ENCODE data around the gene HOXC11. TPM values are rescaled to one million over a fixed set of nuclear protein-coding genes. Genes with fewer than 3 reads are reported as not detected.

Gene HOXC11
- total RNA-seq, 1 donor from 2014 or later: not detected

DNA sequence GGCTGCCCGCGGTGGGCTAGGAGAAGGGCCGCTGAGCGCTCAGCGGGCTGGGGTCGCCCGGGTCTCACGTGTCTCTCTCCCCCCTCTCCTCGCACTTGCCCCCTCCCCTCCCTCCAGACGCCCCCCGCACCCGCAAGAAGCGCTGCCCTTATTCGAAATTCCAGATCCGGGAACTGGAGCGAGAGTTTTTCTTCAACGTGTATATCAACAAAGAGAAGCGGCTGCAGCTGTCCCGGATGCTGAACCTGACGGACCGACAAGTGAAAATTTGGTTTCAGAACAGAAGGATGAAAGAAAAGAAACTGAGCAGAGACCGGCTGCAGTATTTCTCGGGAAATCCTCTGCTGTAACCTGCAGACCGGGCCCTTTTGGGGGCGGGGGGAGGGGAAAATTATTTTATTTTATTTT is 2.1 kb downstream of the HOXC11 start:
- no peaks in the 10 kb centered on the region for H3K79me2 ChIP-seq (ENCODE audit: low read depth)
- H3K36me3 ChIP-seq: no peaks in the 10 kb centered on the region
- H3K36me3 Mint-ChIP-seq: no peaks in the 10 kb centered on the region
- no peak overlapping the region for H3K27ac Mint-ChIP-seq
- no peaks in the 10 kb centered on the region for H3K9me3 ChIP-seq (ENCODE audit: low read depth)
- peaks cover 100% of the 10 kb centered on the region for H3K27me3 ChIP-seq
- H3K4me1 ChIP-seq: no peaks in the 10 kb centered on the region
- H4K20me1 ChIP-seq (ENCODE audit: low read depth): peaks cover 74% of the 10 kb centered on the region
- TF ChIP-seq EZH2phosphoT487 (IDR thresholded peaks at IDR 0.05) (peak; percentile 84), EZH2 (IDR thresholded peaks at IDR 0.05) (peak; percentile 88)
- TF ChIP-seq, protein P1, sequence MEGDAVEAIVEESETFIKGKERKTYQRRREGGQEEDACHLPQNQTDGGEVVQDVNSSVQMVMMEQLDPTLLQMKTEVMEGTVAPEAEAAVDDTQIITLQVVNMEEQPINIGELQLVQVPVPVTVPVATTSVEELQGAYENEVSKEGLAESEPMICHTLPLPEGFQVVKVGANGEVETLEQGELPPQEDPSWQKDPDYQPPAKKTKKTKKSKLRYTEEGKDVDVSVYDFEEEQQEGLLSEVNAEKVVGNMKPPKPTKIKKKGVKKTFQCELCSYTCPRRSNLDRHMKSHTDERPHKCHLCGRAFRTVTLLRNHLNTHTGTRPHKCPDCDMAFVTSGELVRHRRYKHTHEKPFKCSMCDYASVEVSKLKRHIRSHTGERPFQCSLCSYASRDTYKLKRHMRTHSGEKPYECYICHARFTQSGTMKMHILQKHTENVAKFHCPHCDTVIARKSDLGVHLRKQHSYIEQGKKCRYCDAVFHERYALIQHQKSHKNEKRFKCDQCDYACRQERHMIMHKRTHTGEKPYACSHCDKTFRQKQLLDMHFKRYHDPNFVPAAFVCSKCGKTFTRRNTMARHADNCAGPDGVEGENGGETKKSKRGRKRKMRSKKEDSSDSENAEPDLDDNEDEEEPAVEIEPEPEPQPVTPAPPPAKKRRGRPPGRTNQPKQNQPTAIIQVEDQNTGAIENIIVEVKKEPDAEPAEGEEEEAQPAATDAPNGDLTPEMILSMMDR (IDR thresholded peaks at IDR 0.05): no peak
- no peaks in the 10 kb centered on the region for H3F3A ChIP-seq (ENCODE audit: low read depth)
- H3K27me3 Mint-ChIP-seq (ENCODE audit: insufficient read depth, low read depth): peaks cover 92% of the 10 kb centered on the region
- no peak overlapping the region for H3K4me2 ChIP-seq
- DNase-seq (ENCODE audit: low spot score): no peak
- H3K27ac ChIP-seq: no peak overlapping the region
- no peak overlapping the region for H3K9ac ChIP-seq
- no peaks in the 10 kb centered on the region for H3K4me1 Mint-ChIP-seq
- H2AFZ ChIP-seq (replicated peaks): no peak overlapping the region
- H3K4me3 Mint-ChIP-seq: no peak overlapping the region
- H3K9me3 Mint-ChIP-seq: peaks cover 5% of the 10 kb centered on the region
- no peak overlapping the region for H3K4me3 ChIP-seq

DNA sequence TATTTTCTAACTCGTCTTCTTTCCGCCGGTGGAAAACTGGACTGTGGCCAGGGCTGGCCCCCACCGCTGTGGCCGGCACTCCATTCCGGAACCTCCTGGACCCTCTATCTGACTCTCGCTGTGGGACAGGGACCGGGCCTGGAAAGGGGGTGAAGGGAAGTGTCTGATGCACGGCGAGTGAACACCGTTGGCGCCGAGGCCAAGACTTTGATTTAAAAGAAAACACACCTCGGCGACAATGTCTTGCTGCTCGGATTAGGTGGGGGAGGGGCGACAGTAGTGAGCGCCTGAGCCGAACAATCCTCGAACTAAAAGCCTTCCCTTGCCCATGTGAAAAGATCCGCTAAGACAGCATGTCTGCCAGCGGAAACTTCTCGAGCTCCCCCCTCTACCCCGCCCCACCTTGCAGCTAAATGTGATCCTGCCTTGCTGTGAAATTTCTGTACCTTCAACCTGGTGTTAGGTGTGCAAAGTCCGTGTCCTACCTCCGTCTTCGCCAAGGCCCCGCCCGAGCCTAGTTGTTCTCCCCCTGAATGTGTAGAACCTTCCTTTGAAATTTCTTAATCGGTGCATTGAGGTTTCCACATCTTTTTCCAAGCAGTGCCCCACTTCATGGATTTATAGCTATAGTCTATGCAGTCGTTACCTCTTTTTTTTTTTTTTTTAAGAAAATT is 2.7 kb downstream of the HOXC11 start:
- Mint-ChIP-seq H3K4me3 (peak overlapping the region; percentile 72), H3K4me1 (no peaks in the 10 kb centered on the region), H3K27me3 (ENCODE audit: insufficient read depth, low read depth) (peaks cover 92% of the 10 kb centered on the region), H3K9me3 (peaks cover 5% of the 10 kb centered on the region), H3K36me3 (no peaks in the 10 kb centered on the region), H3K27ac (no peak overlapping the region)
- TF ChIP-seq, protein P1 (IDR thresholded peaks at IDR 0.05): no peak
- TF ChIP-seq EZH2phosphoT487 (IDR thresholded peaks at IDR 0.05) (peak; percentile 20), EZH2 (IDR thresholded peaks at IDR 0.05) (peak; percentile 27)
- Histone ChIP-seq H3K4me3 (no peak overlapping the region), H3K27ac (no peak overlapping the region), H4K20me1 (ENCODE audit: low read depth) (peaks cover 75% of the 10 kb centered on the region), H3K4me1 (no peaks in the 10 kb centered on the region), H3K4me2 (no peak overlapping the region), H3K9me3 (ENCODE audit: low read depth) (no peaks in the 10 kb centered on the region), H3K27me3 (peaks cover 100% of the 10 kb centered on the region), H2AFZ (replicated peaks) (no peak overlapping the region), H3K79me2 (ENCODE audit: low read depth) (no peaks in the 10 kb centered on the region), H3K9ac (no peak overlapping the region), H3F3A (ENCODE audit: low read depth) (no peaks in the 10 kb centered on the region), H3K36me3 (no peaks in the 10 kb centered on the region)
- peak; percentile 74 for DNase-seq (ENCODE audit: low spot score)

DNA sequence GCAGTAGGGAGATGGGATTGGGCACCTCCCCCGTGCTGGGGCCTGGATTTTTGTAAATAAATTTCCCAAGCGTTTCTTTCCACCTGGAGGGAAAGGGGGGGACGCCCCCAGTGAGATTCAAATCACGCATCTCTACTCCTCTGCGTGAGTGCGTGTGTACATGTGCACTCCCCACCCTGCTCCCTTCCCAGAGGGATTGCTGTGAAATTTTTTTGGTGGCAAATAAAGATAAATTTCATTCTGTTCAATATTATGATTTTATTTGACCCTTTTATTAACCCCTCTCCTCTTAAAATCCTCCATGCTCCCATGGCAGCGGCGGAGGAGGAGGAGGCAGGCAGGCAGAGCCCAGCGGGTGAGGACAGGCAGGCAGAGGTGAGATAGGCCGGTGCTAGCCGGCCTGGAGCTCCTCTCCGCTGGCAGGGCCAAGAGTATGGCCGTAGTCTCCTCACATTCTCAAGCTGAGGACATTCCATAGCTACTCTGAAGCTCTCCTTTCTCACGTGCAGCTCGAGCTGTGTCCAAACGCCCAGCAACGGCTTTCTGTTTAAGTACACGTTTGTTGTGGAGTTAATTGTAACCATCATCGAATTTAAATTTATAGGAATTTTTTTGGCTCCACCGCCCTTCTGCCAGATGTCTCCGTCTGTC is 3.4 kb downstream of the HOXC11 start:
- Histone ChIP-seq H3K9ac (no peak overlapping the region), H2AFZ (replicated peaks) (no peak overlapping the region), H4K20me1 (ENCODE audit: low read depth) (peaks cover 75% of the 10 kb centered on the region), H3K36me3 (no peaks in the 10 kb centered on the region), H3K79me2 (ENCODE audit: low read depth) (no peaks in the 10 kb centered on the region), H3K4me2 (no peak overlapping the region), H3K9me3 (ENCODE audit: low read depth) (no peaks in the 10 kb centered on the region), H3K4me1 (no peaks in the 10 kb centered on the region), H3K4me3 (no peak overlapping the region), H3K27ac (no peak overlapping the region), H3F3A (ENCODE audit: low read depth) (no peaks in the 10 kb centered on the region), H3K27me3 (peaks cover 100% of the 10 kb centered on the region)
- H3K27me3 Mint-ChIP-seq (ENCODE audit: insufficient read depth, low read depth): peaks cover 92% of the 10 kb centered on the region
- TF ChIP-seq, protein P1 (IDR thresholded peaks at IDR 0.05): no peak
- no peak for TF ChIP-seq EZH2 (IDR thresholded peaks at IDR 0.05)
- TF ChIP-seq EZH2phosphoT487 (IDR thresholded peaks at IDR 0.05): no peak
- H3K9me3 Mint-ChIP-seq: peaks cover 5% of the 10 kb centered on the region
- no peaks in the 10 kb centered on the region for H3K36me3 Mint-ChIP-seq
- H3K4me1 Mint-ChIP-seq: no peaks in the 10 kb centered on the region
- H3K4me3 Mint-ChIP-seq: no peak overlapping the region
- DNase-seq (ENCODE audit: low spot score): no peak
- H3K27ac Mint-ChIP-seq: no peak overlapping the region

Measured in neural progenitor cell (in vitro differentiated cells).